ENCODE measurements around the gene TTF2.

The TTF2 gene

DNA sequence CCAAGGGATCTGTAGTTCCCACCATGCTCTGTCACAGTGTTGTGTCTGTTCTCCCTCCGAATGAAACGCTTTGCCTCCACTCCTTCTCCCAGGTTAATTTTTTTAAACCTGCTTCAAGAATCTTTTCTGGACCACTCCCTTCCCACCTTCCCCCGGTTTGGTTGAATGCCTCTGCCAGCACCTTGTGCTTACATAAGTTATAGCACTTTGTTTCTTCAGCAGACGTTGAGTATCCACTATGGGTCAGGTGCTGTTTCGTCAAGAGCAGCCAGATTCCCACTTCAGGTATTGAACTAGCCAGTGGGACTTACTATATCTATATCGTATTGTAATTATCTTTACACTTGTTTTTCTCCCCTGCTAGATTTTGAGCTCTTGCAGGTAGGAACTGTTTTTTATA is 27.6 kb downstream of the TTF2 start:
- H3K36me3 ChIP-seq (ENCODE audit: control insufficient read depth, insufficient read depth, low read length) = peaks cover 11% of the 10 kb centered on the region

DNA sequence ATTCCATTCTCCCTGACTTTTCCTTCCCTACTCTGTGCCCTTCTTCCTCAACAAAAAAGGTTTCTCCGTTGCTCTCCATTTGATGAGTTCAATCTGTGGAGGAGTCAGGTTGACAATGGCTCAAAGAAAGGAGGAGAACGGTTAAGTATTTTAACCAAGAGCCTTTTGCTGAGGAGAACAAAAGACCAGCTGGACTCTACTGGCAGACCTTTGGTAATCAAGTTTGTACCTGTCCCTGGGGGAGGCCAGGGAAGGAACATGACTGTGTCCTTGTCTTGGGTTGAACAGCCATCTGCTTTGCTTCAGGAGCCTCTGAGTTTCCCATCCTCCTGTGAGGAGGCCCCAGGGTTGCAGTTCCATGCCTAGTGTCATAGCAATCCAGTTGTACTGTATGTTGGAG is 29.9 kb downstream of the TTF2 start:
- peaks cover 11% of the 10 kb centered on the region for H3K36me3 ChIP-seq (ENCODE audit: control insufficient read depth, insufficient read depth, low read length)

More for the DNA sequence above, 27.6 kb downstream of the TTF2 start:
- no peaks in the 10 kb centered on the region for H3K4me1 ChIP-seq (ENCODE audit: control insufficient read depth, insufficient read depth, low read length, poor library complexity, severe bottlenecking)
- no peak for DNase-seq
- no peak overlapping the region for H3K27ac ChIP-seq (ENCODE audit: insufficient read depth, low read length, poor library complexity, severe bottlenecking)
- no peak overlapping the region for H3K4me3 ChIP-seq (ENCODE audit: insufficient read depth, low read depth, low read length, poor library complexity, severe bottlenecking)
- no peaks in the 10 kb centered on the region for H3K27me3 ChIP-seq (replicated peaks; ENCODE audit: control insufficient read depth, insufficient read depth, low read length, poor library complexity, severe bottlenecking)
- H3K9me3 ChIP-seq (ENCODE audit: control insufficient read depth, low read length) = no peaks in the 10 kb centered on the region

DNA sequence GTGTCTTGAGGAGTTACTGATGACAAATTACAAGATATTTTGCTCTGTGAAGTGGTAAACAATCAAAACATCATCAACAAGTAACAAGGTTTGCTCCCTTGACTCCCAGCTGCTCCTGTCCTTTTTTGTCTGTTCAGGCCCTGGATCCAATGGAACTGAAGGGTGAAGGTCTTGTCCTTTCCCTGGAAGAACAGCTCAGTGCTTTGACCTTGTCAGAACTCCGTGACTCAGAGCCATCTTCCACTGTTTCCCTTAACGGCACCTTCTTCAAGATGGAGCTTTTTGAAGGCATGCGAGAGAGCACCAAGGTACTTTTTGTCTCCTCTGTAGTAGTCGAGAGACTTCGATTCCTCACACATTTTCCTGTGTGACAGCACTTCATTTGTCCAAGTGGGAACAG is 32.5 kb downstream of the TTF2 start:
- Histone ChIP-seq H3K9me3 (ENCODE audit: control insufficient read depth, low read length) (no peaks in the 10 kb centered on the region), H3K27ac (ENCODE audit: insufficient read depth, low read length, poor library complexity, severe bottlenecking) (no peak overlapping the region), H3K36me3 (ENCODE audit: control insufficient read depth, insufficient read depth, low read length) (peaks cover 18% of the 10 kb centered on the region), H3K4me3 (ENCODE audit: insufficient read depth, low read depth, low read length, poor library complexity, severe bottlenecking) (no peak overlapping the region), H3K27me3 (replicated peaks; ENCODE audit: control insufficient read depth, insufficient read depth, low read length, poor library complexity, severe bottlenecking) (no peaks in the 10 kb centered on the region), H3K4me1 (ENCODE audit: control insufficient read depth, insufficient read depth, low read length, poor library complexity, severe bottlenecking) (no peaks in the 10 kb centered on the region)
- no peak for DNase-seq

More for the DNA sequence above, 29.9 kb downstream of the TTF2 start:
- Histone ChIP-seq H3K27ac (ENCODE audit: insufficient read depth, low read length, poor library complexity, severe bottlenecking) (no peak overlapping the region), H3K9me3 (ENCODE audit: control insufficient read depth, low read length) (no peaks in the 10 kb centered on the region), H3K27me3 (replicated peaks; ENCODE audit: control insufficient read depth, insufficient read depth, low read length, poor library complexity, severe bottlenecking) (no peaks in the 10 kb centered on the region), H3K4me3 (ENCODE audit: insufficient read depth, low read depth, low read length, poor library complexity, severe bottlenecking) (no peak overlapping the region), H3K4me1 (ENCODE audit: control insufficient read depth, insufficient read depth, low read length, poor library complexity, severe bottlenecking) (no peaks in the 10 kb centered on the region)
- no peak for DNase-seq

DNA sequence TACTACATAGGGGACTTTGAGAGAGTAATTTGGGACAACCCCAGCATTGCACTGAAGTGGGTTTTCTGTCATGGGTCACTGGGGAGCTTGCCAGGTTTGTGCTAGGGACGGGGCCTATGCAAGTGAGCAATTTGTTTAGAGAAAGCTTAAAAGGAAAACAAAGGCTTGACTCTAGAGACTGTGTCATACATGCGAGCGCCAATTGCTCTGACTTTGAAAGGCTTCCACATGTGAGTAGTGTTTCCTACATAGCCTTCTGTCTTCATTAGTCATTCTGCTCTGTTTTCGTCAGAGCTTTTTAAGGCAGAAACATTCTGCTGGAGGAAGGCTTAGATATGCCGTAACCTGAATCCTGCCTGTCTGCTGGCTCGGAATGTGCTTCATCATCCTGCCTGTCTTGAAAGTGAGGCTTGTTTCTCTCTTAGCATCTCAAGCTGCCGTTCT is 33.0 kb downstream of the TTF2 start:
- H3K27ac ChIP-seq (ENCODE audit: insufficient read depth, low read length, poor library complexity, severe bottlenecking) = no peak overlapping the region
- H3K36me3 ChIP-seq (ENCODE audit: control insufficient read depth, insufficient read depth, low read length) = peaks cover 22% of the 10 kb centered on the region
- no peak for DNase-seq
- H3K27me3 ChIP-seq (replicated peaks; ENCODE audit: control insufficient read depth, insufficient read depth, low read length, poor library complexity, severe bottlenecking) = no peaks in the 10 kb centered on the region
- H3K9me3 ChIP-seq (ENCODE audit: control insufficient read depth, low read length) = no peaks in the 10 kb centered on the region
- H3K4me1 ChIP-seq (ENCODE audit: control insufficient read depth, insufficient read depth, low read length, poor library complexity, severe bottlenecking) = no peaks in the 10 kb centered on the region
- H3K4me3 ChIP-seq (ENCODE audit: insufficient read depth, low read depth, low read length, poor library complexity, severe bottlenecking) = no peak overlapping the region

DNA sequence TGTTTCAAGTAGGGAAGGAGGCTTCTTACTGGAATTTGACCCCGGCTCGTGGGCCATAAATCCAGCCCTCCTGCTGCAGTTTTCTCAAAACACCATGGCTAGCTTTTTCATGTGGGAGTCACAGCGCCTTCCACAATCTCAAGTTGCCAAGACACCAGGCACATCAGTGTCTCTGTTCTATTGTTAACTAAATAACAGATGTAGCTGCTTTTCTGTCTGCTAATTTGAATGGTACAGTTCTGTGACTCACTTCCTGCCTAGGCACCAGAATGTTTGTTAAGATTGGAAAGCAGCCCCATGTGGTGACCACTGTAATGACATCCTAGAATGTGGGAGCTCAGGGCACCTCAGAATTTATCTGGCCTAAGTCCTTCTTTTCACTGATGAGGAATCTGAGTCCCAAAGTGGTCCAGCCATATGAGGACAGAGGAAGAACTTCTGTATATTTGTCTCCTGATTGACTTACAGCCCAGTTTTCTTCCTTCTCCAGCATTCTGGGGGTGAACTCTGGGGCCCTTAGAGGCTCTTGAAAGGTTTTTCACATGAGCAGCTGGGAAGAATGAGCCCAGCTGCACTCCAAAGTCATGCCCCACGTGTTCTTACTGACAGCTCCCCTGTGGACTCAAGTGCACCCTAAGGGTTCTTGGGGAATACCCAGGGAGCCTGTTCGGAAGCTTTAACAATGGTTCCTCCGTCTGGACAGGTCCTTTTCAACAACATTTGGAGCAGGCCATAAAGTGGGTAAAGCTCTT is 33.9 kb downstream of the TTF2 start:
- peaks cover 18% of the 10 kb centered on the region for H3K36me3 ChIP-seq (ENCODE audit: control insufficient read depth, insufficient read depth, low read length)
- DNase-seq = peak in 1 of 3 donors; percentile 3

DNA sequence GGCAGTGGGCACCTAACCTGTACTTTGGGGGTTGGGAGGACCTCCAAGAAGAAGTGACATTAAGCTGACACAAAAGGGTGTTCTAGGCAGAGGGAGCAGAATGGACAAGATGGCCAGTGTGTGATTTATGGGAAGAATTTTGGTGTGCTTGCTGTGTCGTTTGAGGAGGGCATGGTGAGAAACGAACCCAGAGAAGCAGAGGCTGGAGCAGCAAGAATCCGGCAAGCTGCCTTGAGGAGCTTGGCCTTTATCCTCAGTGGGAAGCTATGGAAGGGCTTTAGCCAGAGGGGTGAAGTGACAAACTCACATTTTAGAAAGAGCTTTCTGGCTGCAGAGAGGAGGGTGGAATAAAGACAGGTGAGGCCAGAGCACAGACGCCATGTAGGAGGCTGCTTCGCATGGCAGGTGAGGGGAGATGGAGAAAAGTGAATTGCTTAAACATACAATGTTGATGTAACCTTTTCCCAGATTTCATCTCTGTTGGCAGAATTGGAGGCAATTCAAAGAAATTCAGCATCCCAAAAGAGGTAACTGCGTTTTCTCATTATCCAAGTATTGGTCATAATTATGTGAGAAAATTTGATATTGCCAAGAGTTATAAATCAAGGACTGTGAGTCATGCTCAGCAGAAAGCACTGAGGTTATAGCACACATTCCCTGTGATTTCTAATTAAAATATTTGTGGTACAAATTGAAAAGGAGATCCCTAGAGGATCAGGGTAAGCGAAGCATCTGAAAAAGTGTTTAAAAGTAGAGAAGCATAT is 34.9 kb downstream of the TTF2 start:
- DNase-seq = no peak
- H3K4me3 ChIP-seq (ENCODE audit: insufficient read depth, low read depth, low read length, poor library complexity, severe bottlenecking) = no peak overlapping the region
- H3K27me3 ChIP-seq (replicated peaks; ENCODE audit: control insufficient read depth, insufficient read depth, low read length, poor library complexity, severe bottlenecking) = no peaks in the 10 kb centered on the region
- peaks cover 14% of the 10 kb centered on the region for H3K36me3 ChIP-seq (ENCODE audit: control insufficient read depth, insufficient read depth, low read length)
- no peaks in the 10 kb centered on the region for H3K9me3 ChIP-seq (ENCODE audit: control insufficient read depth, low read length)
- no peak overlapping the region for H3K27ac ChIP-seq (ENCODE audit: insufficient read depth, low read length, poor library complexity, severe bottlenecking)
- H3K4me1 ChIP-seq (ENCODE audit: control insufficient read depth, insufficient read depth, low read length, poor library complexity, severe bottlenecking) = no peaks in the 10 kb centered on the region

More for the DNA sequence above, 33.9 kb downstream of the TTF2 start:
- Histone ChIP-seq H3K27ac (ENCODE audit: insufficient read depth, low read length, poor library complexity, severe bottlenecking) (no peak overlapping the region), H3K9me3 (ENCODE audit: control insufficient read depth, low read length) (no peaks in the 10 kb centered on the region), H3K4me3 (ENCODE audit: insufficient read depth, low read depth, low read length, poor library complexity, severe bottlenecking) (no peak overlapping the region), H3K27me3 (replicated peaks; ENCODE audit: control insufficient read depth, insufficient read depth, low read length, poor library complexity, severe bottlenecking) (no peaks in the 10 kb centered on the region), H3K4me1 (ENCODE audit: control insufficient read depth, insufficient read depth, low read length, poor library complexity, severe bottlenecking) (no peaks in the 10 kb centered on the region)

DNA sequence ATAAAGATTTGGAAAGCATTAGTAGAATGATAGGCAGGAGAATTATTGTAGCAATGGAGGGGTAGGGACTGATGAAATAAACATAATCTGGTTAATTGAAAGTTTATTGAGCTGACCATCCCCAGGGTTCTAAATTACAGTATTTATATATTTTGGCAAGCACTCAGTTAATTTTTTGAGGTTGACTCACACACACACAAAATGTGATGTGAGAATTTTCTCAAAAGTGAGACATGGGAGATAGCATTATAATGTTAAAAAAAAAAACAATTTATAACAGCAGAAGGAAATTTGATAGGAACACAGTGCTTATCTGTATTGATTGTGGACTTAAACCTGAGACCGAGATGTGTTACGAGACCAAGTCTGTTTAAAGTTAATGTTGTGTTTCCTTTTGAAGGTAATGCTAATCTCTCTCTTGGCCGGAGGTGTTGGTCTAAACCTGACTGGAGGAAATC is 36.9 kb downstream of the TTF2 start:
- H3K9me3 ChIP-seq (ENCODE audit: control insufficient read depth, low read length) = no peaks in the 10 kb centered on the region
- no peak overlapping the region for H3K27ac ChIP-seq (ENCODE audit: insufficient read depth, low read length, poor library complexity, severe bottlenecking)
- H3K27me3 ChIP-seq (replicated peaks; ENCODE audit: control insufficient read depth, insufficient read depth, low read length, poor library complexity, severe bottlenecking) = no peaks in the 10 kb centered on the region
- no peak overlapping the region for H3K4me3 ChIP-seq (ENCODE audit: insufficient read depth, low read depth, low read length, poor library complexity, severe bottlenecking)
- H3K36me3 ChIP-seq (ENCODE audit: control insufficient read depth, insufficient read depth, low read length) = peaks cover 23% of the 10 kb centered on the region
- DNase-seq = no peak
- H3K4me1 ChIP-seq (ENCODE audit: control insufficient read depth, insufficient read depth, low read length, poor library complexity, severe bottlenecking) = no peaks in the 10 kb centered on the region

DNA sequence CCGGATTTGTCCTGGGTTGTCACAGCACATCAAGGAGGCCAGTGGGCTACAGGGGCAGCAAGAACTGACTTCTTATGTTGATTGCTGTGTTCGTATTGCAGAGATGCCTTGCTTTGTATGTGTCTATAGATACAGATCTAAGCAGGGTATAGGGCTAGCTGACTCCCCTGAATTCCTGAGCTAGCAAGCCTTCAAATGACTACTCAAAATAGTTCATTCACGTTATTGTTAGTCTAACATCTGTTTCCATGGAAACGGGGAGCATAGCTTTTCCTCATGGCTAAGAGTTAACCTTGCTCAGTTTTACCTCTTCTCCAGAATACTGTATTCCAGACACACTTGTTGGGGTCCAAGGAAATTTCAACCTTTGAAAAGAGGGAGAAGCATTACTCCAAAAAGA is 37.3 kb downstream of the TTF2 start:
- H3K4me1 ChIP-seq (ENCODE audit: control insufficient read depth, insufficient read depth, low read length, poor library complexity, severe bottlenecking) = no peaks in the 10 kb centered on the region
- no peak for DNase-seq
- H3K9me3 ChIP-seq (ENCODE audit: control insufficient read depth, low read length) = no peaks in the 10 kb centered on the region
- H3K36me3 ChIP-seq (ENCODE audit: control insufficient read depth, insufficient read depth, low read length) = peaks cover 23% of the 10 kb centered on the region
- H3K4me3 ChIP-seq (ENCODE audit: insufficient read depth, low read depth, low read length, poor library complexity, severe bottlenecking) = no peak overlapping the region
- no peaks in the 10 kb centered on the region for H3K27me3 ChIP-seq (replicated peaks; ENCODE audit: control insufficient read depth, insufficient read depth, low read length, poor library complexity, severe bottlenecking)
- H3K27ac ChIP-seq (ENCODE audit: insufficient read depth, low read length, poor library complexity, severe bottlenecking) = no peak overlapping the region

DNA sequence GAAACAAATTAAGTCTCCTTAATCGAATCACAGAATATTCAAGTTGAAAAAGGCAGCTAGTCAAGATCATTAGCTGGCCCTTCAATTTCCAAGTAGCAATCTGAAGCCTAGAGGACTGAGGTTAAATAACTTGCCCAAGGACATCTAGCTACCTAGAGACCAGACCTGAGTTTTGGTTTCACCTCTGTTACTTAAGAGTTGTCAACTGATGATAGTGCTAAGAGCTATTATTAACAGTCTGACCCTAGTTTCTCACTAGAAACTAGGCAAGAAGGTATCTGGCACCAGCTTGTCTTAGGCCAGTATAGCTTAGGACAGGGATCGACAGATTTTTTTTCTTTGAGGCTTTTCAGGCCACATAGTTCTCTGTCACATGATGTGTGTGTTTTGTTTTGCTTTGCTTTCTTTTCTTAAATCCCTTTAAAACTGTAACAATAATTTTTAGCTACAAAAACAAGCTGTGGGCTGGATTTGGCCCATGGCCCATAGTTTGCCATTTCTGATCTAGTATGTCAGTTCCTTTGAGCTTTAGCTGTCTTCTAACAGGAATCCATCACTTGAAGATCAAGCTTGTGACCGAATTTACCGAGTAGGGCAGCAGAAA is 38.3 kb downstream of the TTF2 start:
- DNase-seq = no peak
- no peaks in the 10 kb centered on the region for H3K9me3 ChIP-seq (ENCODE audit: control insufficient read depth, low read length)
- no peaks in the 10 kb centered on the region for H3K4me1 ChIP-seq (ENCODE audit: control insufficient read depth, insufficient read depth, low read length, poor library complexity, severe bottlenecking)
- no peak overlapping the region for H3K27ac ChIP-seq (ENCODE audit: insufficient read depth, low read length, poor library complexity, severe bottlenecking)
- no peaks in the 10 kb centered on the region for H3K27me3 ChIP-seq (replicated peaks; ENCODE audit: control insufficient read depth, insufficient read depth, low read length, poor library complexity, severe bottlenecking)
- peaks cover 23% of the 10 kb centered on the region for H3K36me3 ChIP-seq (ENCODE audit: control insufficient read depth, insufficient read depth, low read length)
- H3K4me3 ChIP-seq (ENCODE audit: insufficient read depth, low read depth, low read length, poor library complexity, severe bottlenecking) = no peak overlapping the region

DNA sequence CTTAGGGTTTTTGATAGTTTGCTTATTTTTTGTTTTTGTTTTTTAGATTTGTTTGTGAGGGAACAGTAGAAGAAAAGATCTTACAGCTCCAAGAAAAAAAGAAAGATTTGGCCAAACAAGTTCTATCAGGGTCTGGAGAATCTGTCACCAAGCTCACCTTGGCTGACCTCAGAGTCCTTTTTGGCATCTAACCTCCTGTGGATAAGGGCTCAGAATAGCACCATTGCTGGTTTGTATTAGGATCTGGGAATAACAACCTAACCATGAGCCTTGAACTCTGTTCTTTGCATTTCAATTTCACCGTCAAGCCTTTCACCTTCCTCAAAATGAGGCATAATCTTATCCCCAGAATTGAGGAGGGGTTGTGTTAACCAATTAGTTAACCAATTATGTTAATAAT is 41.2 kb downstream of the TTF2 start:
- Histone ChIP-seq H3K9me3 (ENCODE audit: control insufficient read depth, low read length) (no peaks in the 10 kb centered on the region), H3K4me1 (ENCODE audit: control insufficient read depth, insufficient read depth, low read length, poor library complexity, severe bottlenecking) (no peaks in the 10 kb centered on the region), H3K4me3 (ENCODE audit: insufficient read depth, low read depth, low read length, poor library complexity, severe bottlenecking) (no peak overlapping the region), H3K27me3 (replicated peaks; ENCODE audit: control insufficient read depth, insufficient read depth, low read length, poor library complexity, severe bottlenecking) (no peaks in the 10 kb centered on the region), H3K36me3 (ENCODE audit: control insufficient read depth, insufficient read depth, low read length) (peaks cover 20% of the 10 kb centered on the region), H3K27ac (ENCODE audit: insufficient read depth, low read length, poor library complexity, severe bottlenecking) (no peak overlapping the region)
- no peak for DNase-seq

Data from effector memory CD4-positive, alpha-beta T cell (primary cell).